ENCODE measurements around the gene KCTD13.
"Not testable (repeated sequence)": the region's sequence is repeated elsewhere in the genome, so short reads cannot be mapped to it uniquely, and the experiment has no call there.

The KCTD13 gene

GRCh38 chr16:29962344-29962994 lies 36.4 kb upstream of the KCTD13 start:
- peak overlapping the region; percentile 87 to 94 for H3K4me3 ChIP-seq (ENCODE audit: low read depth in 1 of 2, low read length in 2 of 2)
- H3K27me3 ChIP-seq (ENCODE audit: control insufficient read depth in 1 of 2, insufficient read depth in 2 of 2, low read length in 2 of 2) = no peaks in the 10 kb centered on the region
- H3K36me3 ChIP-seq (ENCODE audit: control insufficient read depth in 1 of 2, insufficient read depth in 2 of 2, low read length in 2 of 2) = peaks cover 0 to 4% of the 10 kb centered on the region in 2 donors
- H3K9ac ChIP-seq (ENCODE audit: low read depth in 1 of 2, low read length in 2 of 2) = peak overlapping the region; percentile 90 to 96
- H3K9me3 ChIP-seq (ENCODE audit: control insufficient read depth in 1 of 2, low read length in 2 of 2) = no peaks in the 10 kb centered on the region
- peak overlapping the region; percentile 92 for H3K27ac ChIP-seq (ENCODE audit: low read depth, low read length)
- H3K4me1 ChIP-seq (ENCODE audit: control insufficient read depth in 1 of 2, insufficient read depth in 2 of 2, low read length in 2 of 2) = peaks cover 12 to 23% of the 10 kb centered on the region in 2 donors

- Histone ChIP-seq H3K27ac (ENCODE audit: low read depth, low read length) (peak within 1 kb of the TSS; percentile 92), H3K9ac (ENCODE audit: low read depth in 1 of 2, low read length in 2 of 2) (peak within 1 kb of the TSS; percentile 90 to 96), H3K36me3 (ENCODE audit: control insufficient read depth in 1 of 2, insufficient read depth in 2 of 2, low read length in 2 of 2) (no peaks in the 10 kb centered on the region), H3K27me3 (ENCODE audit: control insufficient read depth in 1 of 2, insufficient read depth in 2 of 2, low read length in 2 of 2) (no peaks in the 10 kb centered on the region), H3K4me1 (ENCODE audit: control insufficient read depth in 1 of 2, insufficient read depth in 2 of 2, low read length in 2 of 2) (peaks cover 12 to 23% of the 10 kb centered on the region in 2 donors), H3K4me3 (ENCODE audit: low read depth in 1 of 2, low read length in 2 of 2) (peak within 1 kb of the TSS; percentile 87 to 94), H3K9me3 (ENCODE audit: control insufficient read depth in 1 of 2, low read length in 2 of 2) (no peaks in the 10 kb centered on the region)
Measured at GRCh38 chr16:29961479-29962343, 35.7 kb upstream of the KCTD13 start, which contains the start of gene TMEM219. TSS of gene TMEM219 (plus strand) at chr16:29962079. CDS start at chr16:29963144, 1,065 bp downstream.

GRCh38 chr16:29961127-29961478 lies 35.1 kb upstream of the KCTD13 start:
- Histone ChIP-seq H3K4me1 (ENCODE audit: control insufficient read depth in 1 of 2, insufficient read depth in 2 of 2, low read length in 2 of 2) (peaks cover 12 to 23% of the 10 kb centered on the region in 2 donors), H3K27ac (ENCODE audit: low read depth, low read length) (no peak overlapping the region), H3K36me3 (ENCODE audit: control insufficient read depth in 1 of 2, insufficient read depth in 2 of 2, low read length in 2 of 2) (no peaks in the 10 kb centered on the region), H3K4me3 (ENCODE audit: low read depth in 1 of 2, low read length in 2 of 2) (peak overlapping the region; percentile 87 to 94), H3K27me3 (ENCODE audit: control insufficient read depth in 1 of 2, insufficient read depth in 2 of 2, low read length in 2 of 2) (no peaks in the 10 kb centered on the region), H3K9ac (ENCODE audit: low read depth in 1 of 2, low read length in 2 of 2) (peak overlapping the region; percentile 79 to 96), H3K9me3 (ENCODE audit: control insufficient read depth in 1 of 2, low read length in 2 of 2) (no peaks in the 10 kb centered on the region)

GRCh38 chr16:29959821-29960220 lies 33.8 kb upstream of the KCTD13 start:
- H3K27me3 ChIP-seq (ENCODE audit: control insufficient read depth in 1 of 2, insufficient read depth in 2 of 2, low read length in 2 of 2); H3K9me3 ChIP-seq (ENCODE audit: control insufficient read depth in 1 of 2, low read length in 2 of 2); H3K27ac ChIP-seq (ENCODE audit: low read depth, low read length); H3K9ac ChIP-seq (ENCODE audit: low read depth in 1 of 2, low read length in 2 of 2); H3K4me3 ChIP-seq (ENCODE audit: low read depth in 1 of 2, low read length in 2 of 2); H3K36me3 ChIP-seq (ENCODE audit: control insufficient read depth in 1 of 2, insufficient read depth in 2 of 2, low read length in 2 of 2): not testable (repeated sequence)
- H3K4me1 ChIP-seq (ENCODE audit: control insufficient read depth in 1 of 2, insufficient read depth in 2 of 2, low read length in 2 of 2) = peaks cover 12 to 20% of the 10 kb centered on the region in 2 donors

GRCh38 chr16:29959293-29959692 lies 33.3 kb upstream of the KCTD13 start:
- Histone ChIP-seq H3K36me3 (ENCODE audit: control insufficient read depth in 1 of 2, insufficient read depth in 2 of 2, low read length in 2 of 2) (no peaks in the 10 kb centered on the region), H3K27ac (ENCODE audit: low read depth, low read length) (no peak overlapping the region), H3K4me1 (ENCODE audit: control insufficient read depth in 1 of 2, insufficient read depth in 2 of 2, low read length in 2 of 2) (peaks cover 12 to 17% of the 10 kb centered on the region in 2 donors), H3K9ac (ENCODE audit: low read depth in 1 of 2, low read length in 2 of 2) (no peak overlapping the region), H3K9me3 (ENCODE audit: control insufficient read depth in 1 of 2, low read length in 2 of 2) (no peaks in the 10 kb centered on the region), H3K27me3 (ENCODE audit: control insufficient read depth in 1 of 2, insufficient read depth in 2 of 2, low read length in 2 of 2) (no peaks in the 10 kb centered on the region), H3K4me3 (ENCODE audit: low read depth in 1 of 2, low read length in 2 of 2) (no peak overlapping the region)

GRCh38 chr16:29958756-29959155 lies 32.7 kb upstream of the KCTD13 start:
- H3K9me3 ChIP-seq (ENCODE audit: control insufficient read depth in 1 of 2, low read length in 2 of 2) = no peaks in the 10 kb centered on the region
- no peak overlapping the region for H3K9ac ChIP-seq (ENCODE audit: low read depth in 1 of 2, low read length in 2 of 2)
- H3K27me3 ChIP-seq (ENCODE audit: control insufficient read depth in 1 of 2, insufficient read depth in 2 of 2, low read length in 2 of 2) = no peaks in the 10 kb centered on the region
- no peaks in the 10 kb centered on the region for H3K36me3 ChIP-seq (ENCODE audit: control insufficient read depth in 1 of 2, insufficient read depth in 2 of 2, low read length in 2 of 2)
- H3K4me1 ChIP-seq (ENCODE audit: control insufficient read depth in 1 of 2, insufficient read depth in 2 of 2, low read length in 2 of 2) = peaks cover 12 to 17% of the 10 kb centered on the region in 2 donors
- no peak overlapping the region for H3K27ac ChIP-seq (ENCODE audit: low read depth, low read length)
- no peak overlapping the region for H3K4me3 ChIP-seq (ENCODE audit: low read depth in 1 of 2, low read length in 2 of 2)

- Histone ChIP-seq H3K9ac (ENCODE audit: low read depth in 1 of 2, low read length in 2 of 2) (no peak overlapping the region), H3K4me3 (ENCODE audit: low read depth in 1 of 2, low read length in 2 of 2) (no peak overlapping the region), H3K36me3 (ENCODE audit: control insufficient read depth in 1 of 2, insufficient read depth in 2 of 2, low read length in 2 of 2) (no peaks in the 10 kb centered on the region), H3K4me1 (ENCODE audit: control insufficient read depth in 1 of 2, insufficient read depth in 2 of 2, low read length in 2 of 2) (no peaks in the 10 kb centered on the region), H3K27me3 (ENCODE audit: control insufficient read depth in 1 of 2, insufficient read depth in 2 of 2, low read length in 2 of 2) (no peaks in the 10 kb centered on the region), H3K9me3 (ENCODE audit: control insufficient read depth in 1 of 2, low read length in 2 of 2) (no peaks in the 10 kb centered on the region), H3K27ac (ENCODE audit: low read depth, low read length) (no peak overlapping the region)
Measured at GRCh38 chr16:29951625-29952365, 25.8 kb upstream of the KCTD13 start.

GRCh38 chr16:29950806-29951461 lies 24.9 kb upstream of the KCTD13 start:
- H3K4me1 ChIP-seq (ENCODE audit: control insufficient read depth in 1 of 2, insufficient read depth in 2 of 2, low read length in 2 of 2) = no peaks in the 10 kb centered on the region
- no peak overlapping the region for H3K27ac ChIP-seq (ENCODE audit: low read depth, low read length)
- no peaks in the 10 kb centered on the region for H3K27me3 ChIP-seq (ENCODE audit: control insufficient read depth in 1 of 2, insufficient read depth in 2 of 2, low read length in 2 of 2)
- no peak overlapping the region for H3K4me3 ChIP-seq (ENCODE audit: low read depth in 1 of 2, low read length in 2 of 2)
- H3K9me3 ChIP-seq (ENCODE audit: control insufficient read depth in 1 of 2, low read length in 2 of 2) = no peaks in the 10 kb centered on the region
- H3K36me3 ChIP-seq (ENCODE audit: control insufficient read depth in 1 of 2, insufficient read depth in 2 of 2, low read length in 2 of 2) = no peaks in the 10 kb centered on the region
- no peak overlapping the region for H3K9ac ChIP-seq (ENCODE audit: low read depth in 1 of 2, low read length in 2 of 2)

- Histone ChIP-seq H3K27me3 (ENCODE audit: control insufficient read depth in 1 of 2, insufficient read depth in 2 of 2, low read length in 2 of 2) (no peaks in the 10 kb centered on the region), H3K9me3 (ENCODE audit: control insufficient read depth in 1 of 2, low read length in 2 of 2) (no peaks in the 10 kb centered on the region), H3K4me3 (ENCODE audit: low read depth in 1 of 2, low read length in 2 of 2) (no peak overlapping the region), H3K27ac (ENCODE audit: low read depth, low read length) (no peak overlapping the region), H3K36me3 (ENCODE audit: control insufficient read depth in 1 of 2, insufficient read depth in 2 of 2, low read length in 2 of 2) (no peaks in the 10 kb centered on the region), H3K4me1 (ENCODE audit: control insufficient read depth in 1 of 2, insufficient read depth in 2 of 2, low read length in 2 of 2) (peaks cover 12 to 18% of the 10 kb centered on the region in 2 donors), H3K9ac (ENCODE audit: low read depth in 1 of 2, low read length in 2 of 2) (no peak overlapping the region)
Measured at GRCh38 chr16:29947897-29948296, 21.9 kb upstream of the KCTD13 start.
